AG09319 (cell line): ENCODE data around the gene C1orf122.

Experiments used
- DNase-seq: peaks from one replicate; pipeline ENCODE4 v3.0.0-alpha.2; 2010; ENCODE audit warnings: low read depth; ENCODE audit errors: extremely low read depth
- CTCF ChIP-seq: IDR thresholded peaks from 2 replicates; pipeline ENCODE4 v1.5.1; 2011; ENCODE audit warnings: low read depth, mild to moderate bottlenecking, inconsistent platforms, low read length, moderate library complexity

Gene C1orf122

GRCh38 chr1:37836788-37837187, 29.2 kb downstream of the C1orf122 start:
- no peak for DNase-seq
- no peak for TF ChIP-seq CTCF

DNA sequence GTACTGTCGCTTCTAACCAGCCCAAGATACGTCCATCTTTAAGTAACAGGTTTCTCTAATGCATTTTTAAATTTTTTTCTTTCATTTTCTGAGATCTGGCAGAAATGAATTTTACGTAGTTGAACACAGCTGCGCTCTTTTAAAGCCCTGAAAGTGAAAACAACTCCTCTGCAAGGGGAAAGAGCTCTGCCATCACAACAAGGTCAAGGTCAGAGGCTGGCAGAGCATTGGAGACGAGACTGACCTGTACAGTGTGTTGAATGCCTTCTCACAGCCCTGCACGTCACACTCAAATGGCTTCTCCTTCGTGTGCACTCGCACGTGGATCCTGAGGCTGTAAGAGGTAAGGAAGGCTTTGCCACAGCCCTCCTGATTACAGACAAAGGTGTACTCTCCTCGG, 32.1 kb downstream of the C1orf122 start:
- DNase-seq = no peak
- no peak for TF ChIP-seq CTCF

- DNase-seq = no peak
- TF ChIP-seq CTCF = no peak
Observed at GRCh38 chr1:37840711-37841110, 33.1 kb downstream of the C1orf122 start.

- no peak for DNase-seq
- TF ChIP-seq CTCF = no peak
Observed at GRCh38 chr1:37841652-37842051, 34.1 kb downstream of the C1orf122 start.

DNA sequence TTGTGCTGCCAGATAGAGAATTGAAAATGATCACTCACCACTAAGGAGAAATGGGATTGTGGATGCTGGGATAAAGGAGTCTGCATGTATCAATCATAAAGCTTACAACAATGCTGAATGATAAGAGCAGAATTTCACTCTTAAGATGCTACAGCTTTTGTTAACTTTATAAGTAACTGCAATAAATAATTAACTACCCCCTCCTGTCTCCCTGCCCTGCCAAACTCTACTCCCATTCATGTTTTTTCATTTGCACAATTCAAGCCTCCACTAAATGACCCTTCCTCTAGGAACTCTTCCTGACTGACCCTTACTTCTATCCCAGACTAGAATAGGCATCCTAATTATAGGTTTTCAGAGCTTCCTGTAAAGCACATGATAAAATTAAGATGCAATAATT, 36.9 kb downstream of the C1orf122 start:
- TF ChIP-seq CTCF = no peak
- no peak for DNase-seq

- DNase-seq = no peak
- TF ChIP-seq CTCF = no peak
Observed at GRCh38 chr1:37845049-37845646, 37.6 kb downstream of the C1orf122 start.

GRCh38 chr1:37845786-37846185, 38.2 kb downstream of the C1orf122 start:
- no peak for DNase-seq
- TF ChIP-seq CTCF = no peak
